Measurements from ENCODE around the gene MLXIPL.
A peak's percentile ranks its signal among the peaks of the same experiment; 100 is the strongest.
"Not testable (repeated sequence)": the region's sequence is repeated elsewhere in the genome, so short reads cannot be mapped to it uniquely, and the experiment has no call there.

The MLXIPL gene, protein sequence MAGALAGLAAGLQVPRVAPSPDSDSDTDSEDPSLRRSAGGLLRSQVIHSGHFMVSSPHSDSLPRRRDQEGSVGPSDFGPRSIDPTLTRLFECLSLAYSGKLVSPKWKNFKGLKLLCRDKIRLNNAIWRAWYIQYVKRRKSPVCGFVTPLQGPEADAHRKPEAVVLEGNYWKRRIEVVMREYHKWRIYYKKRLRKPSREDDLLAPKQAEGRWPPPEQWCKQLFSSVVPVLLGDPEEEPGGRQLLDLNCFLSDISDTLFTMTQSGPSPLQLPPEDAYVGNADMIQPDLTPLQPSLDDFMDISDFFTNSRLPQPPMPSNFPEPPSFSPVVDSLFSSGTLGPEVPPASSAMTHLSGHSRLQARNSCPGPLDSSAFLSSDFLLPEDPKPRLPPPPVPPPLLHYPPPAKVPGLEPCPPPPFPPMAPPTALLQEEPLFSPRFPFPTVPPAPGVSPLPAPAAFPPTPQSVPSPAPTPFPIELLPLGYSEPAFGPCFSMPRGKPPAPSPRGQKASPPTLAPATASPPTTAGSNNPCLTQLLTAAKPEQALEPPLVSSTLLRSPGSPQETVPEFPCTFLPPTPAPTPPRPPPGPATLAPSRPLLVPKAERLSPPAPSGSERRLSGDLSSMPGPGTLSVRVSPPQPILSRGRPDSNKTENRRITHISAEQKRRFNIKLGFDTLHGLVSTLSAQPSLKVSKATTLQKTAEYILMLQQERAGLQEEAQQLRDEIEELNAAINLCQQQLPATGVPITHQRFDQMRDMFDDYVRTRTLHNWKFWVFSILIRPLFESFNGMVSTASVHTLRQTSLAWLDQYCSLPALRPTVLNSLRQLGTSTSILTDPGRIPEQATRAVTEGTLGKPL

GRCh38 chr7:73623798-73624668, at the start of gene MLXIPL:
TSS of gene MLXIPL (minus strand) at chr7:73624522. CDS start at chr7:73624492, 30 bp downstream.
- peak; percentile 48 to 51 for DNase-seq

DNA sequence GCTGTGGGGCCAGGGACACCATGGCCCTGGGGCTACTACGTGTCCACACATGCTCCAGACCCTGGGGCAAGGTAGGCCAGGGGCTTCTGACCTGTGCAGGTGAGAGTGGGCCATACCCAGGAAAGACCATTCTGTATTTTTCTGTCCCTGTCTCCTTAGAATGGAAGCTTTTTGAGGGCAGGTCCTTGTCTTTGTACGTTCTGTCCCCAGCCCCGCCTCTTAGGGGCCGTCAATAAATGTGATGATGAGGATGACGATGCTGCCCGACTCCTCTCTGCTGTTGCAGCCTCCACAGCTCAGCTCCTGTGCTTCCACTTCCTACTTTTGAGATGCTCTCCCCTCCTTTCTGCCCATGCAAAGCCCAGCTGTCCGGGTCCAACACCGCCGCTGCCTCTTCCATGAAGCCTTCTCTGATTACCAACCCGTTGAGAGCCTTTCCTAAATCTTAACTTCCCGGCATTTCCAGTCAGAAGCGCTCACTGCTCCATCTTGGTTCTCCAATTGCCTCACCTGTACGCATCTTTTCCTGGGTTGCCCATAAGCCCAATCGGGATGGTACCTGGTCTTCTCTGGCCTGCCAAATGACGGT, 47.6 kb upstream of the MLXIPL start:
- no peak for DNase-seq

- DNase-seq: no peak
Observed at GRCh38 chr7:73671322-73671661, 47.0 kb upstream of the MLXIPL start.

DNA sequence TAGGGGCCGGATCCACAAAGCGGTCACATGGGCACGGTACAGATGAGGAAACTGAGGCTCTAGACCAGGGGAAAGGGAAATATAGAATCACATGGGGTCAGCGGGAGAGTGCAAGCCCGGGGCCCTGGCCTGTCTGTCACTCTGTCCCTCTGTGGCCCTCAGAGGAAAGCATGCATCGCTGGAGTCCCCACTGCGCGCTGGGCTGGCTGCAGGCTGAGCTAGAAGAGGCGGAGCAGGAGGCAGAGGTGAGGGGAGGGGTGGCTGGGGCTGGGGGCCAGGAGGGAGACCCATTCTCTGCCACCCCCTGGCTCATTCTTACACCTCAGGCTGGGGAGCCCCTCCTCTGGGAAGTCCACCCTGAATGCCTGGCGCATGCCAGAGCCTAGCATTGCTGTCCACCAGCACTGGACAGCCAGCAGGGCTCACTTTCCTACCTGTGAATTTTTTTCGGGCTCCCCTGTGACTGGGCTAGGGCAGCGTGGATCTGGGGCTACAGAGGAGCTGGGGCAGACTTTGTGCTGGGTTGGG, 45.6 kb upstream of the MLXIPL start:
- DNase-seq: no peak

- no peak for DNase-seq
Observed at GRCh38 chr7:73669288-73669701, 45.0 kb upstream of the MLXIPL start.

DNA sequence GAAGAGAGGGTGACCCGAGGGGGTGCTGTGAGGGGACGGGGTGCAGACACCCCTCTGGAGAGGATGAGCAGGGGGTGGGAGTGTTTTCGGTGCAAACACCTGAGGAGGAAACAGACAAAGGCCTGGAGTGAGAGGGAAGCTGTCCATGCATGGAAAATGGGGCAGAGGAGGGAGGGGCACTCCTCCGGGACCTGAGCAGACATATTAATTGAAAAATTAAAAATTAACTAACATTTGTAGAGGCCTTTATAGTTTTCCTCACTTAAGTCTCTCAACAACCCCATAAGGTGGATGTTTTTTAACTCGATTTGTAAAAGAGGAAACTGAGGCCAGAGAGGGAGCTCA, 44.5 kb upstream of the MLXIPL start:
- DNase-seq: no peak

DNA sequence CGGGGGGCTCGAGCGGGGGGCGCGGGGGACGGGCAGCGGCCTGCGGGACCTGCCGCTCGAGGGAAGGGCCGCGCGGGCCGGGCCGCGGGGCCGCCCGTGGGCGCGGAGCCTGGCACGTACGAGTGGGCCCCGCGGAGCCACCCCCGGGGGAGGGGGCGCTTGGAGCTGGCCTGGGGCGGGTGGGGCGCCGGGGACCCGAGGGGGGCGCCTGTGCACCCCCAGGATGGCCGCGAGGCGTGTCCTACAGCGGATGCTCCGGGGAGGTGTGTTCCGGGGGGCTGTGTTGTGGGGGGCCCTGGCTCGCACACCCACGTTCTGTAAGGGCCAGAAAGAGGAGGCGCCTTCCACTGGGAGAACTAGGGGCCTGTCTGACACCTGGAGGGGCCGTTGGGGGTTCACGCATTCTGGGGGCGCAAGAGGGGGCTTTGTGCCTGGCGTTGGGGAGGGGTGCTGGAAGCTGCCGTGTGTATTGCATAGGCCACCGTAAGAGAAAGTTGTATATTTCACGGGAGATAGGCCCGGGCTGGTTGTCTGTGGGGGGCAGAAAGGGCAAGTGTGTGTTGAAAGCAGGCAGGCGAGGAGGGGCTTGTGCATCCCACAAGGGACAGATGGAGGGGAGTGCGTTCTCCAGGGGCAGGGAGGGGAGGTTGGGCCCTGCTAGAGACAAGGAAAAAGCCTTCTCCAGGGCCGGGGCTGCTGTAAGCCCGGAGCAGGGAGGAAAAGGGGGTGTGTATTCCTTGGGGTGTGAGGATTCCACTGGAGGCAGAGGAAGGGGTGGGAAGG, 44.0 kb upstream of the MLXIPL start:
- peak in 1 of 2 donors; percentile 16 for DNase-seq

GRCh38 chr7:73667344-73668102, 43.2 kb upstream of the MLXIPL start, which contains the start of gene VPS37D:
TSS of gene VPS37D (plus strand) at chr7:73667831. CDS start at chr7:73667959, 128 bp downstream.
- peak; percentile 90 to 95 for DNase-seq

DNA sequence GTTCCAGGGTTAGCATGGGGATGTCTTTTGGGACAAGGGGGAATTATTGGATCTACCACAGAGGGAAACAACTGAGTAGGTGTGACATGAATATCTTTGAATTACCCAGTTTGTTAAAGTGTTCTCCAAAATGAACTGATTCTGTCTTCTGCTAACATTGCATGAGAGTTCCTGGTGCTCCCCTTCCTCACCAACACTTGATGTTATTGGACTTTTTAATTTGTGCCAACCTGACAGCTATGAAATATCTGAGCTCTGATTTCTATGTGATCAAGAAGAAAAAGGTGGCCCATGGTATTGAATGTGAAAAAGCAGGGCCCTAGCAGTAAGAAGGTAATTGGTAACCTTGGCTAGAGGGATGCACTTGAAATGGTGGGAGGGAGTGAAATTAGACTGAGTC, 38.7 kb upstream of the MLXIPL start:
- no peak for DNase-seq

DNA sequence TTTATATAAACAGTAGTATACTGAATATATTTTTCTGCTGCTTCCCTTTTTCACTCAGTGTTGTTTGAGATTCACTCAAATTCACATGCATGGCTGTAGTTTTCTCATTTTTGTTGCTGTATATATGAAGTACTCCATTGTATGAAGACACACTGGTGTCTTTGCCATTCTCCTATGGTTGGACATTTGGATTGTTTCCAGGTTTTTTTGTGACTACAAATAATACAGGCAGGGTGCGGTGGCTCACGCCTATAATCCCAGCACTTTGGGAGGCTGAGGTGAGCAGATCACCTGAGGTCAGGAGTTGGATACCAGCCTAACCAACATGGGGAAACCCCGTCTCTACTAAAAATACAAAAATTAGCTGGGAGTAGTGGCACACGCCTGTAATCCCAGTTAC, 36.3 kb upstream of the MLXIPL start:
- not testable (repeated sequence) for DNase-seq

GRCh38 chr7:73659983-73660382, 35.7 kb upstream of the MLXIPL start:
- no peak for DNase-seq

DNA sequence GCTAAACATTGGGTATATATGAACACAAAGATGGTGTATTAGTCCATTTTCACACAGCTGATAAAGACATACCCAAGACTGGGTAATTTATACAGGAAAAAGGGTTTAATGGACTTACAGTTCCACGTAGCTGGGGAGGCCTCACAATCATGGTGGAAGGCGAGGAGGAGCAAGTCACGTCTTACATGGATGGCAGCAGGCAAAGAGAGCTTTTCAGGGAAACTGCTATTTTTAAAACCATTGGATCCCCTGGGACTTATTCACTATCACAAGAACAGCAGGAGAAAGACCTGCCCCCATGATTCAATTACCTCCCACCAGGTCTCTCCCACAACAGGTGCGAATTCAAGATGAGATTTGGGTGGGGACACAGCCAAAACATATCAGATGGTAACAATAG, 31.0 kb upstream of the MLXIPL start:
- DNase-seq: not testable (repeated sequence)

GRCh38 chr7:73652541-73652949, 28.2 kb upstream of the MLXIPL start:
- no peak for DNase-seq

DNA sequence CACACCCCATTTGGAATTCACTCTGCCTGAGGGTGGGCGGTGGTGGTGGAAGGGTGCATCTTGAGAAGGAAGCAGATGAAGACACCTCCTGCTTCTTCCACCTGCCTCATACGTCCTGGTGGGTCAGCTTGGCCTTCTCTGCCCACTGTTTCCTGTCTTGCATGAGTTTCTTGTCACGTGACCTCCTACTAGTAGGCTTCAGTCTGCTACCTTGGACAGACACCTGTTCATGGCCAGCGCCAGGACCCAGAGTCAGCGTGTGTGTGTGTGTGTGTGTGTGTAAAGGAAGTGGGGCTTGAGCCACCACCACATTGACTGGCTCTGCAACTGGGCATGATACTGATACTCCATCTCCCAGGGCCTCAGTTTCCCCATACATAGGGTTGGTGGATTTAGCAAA, 26.2 kb upstream of the MLXIPL start:
- DNase-seq: no peak

DNA sequence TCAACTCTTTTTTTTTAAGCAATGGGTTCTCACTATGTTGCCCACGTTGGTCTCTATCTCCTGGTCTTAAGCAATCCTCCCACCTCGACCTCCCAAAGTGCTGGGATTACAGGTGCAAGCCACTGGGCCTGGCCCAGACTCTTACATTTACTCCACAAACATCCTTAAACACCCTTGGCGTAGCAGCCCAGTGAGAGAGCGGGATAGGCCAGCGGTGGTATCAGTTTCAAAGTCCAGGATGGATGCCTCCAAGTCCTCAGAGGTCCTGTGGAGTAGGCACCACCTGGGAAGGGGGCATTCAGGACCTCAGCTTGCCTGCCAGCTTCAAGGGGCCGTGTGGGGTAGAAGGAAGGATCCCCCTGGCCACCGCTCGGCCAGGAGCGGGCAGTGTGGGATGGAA, 25.3 kb upstream of the MLXIPL start:
- DNase-seq: no peak

DNA sequence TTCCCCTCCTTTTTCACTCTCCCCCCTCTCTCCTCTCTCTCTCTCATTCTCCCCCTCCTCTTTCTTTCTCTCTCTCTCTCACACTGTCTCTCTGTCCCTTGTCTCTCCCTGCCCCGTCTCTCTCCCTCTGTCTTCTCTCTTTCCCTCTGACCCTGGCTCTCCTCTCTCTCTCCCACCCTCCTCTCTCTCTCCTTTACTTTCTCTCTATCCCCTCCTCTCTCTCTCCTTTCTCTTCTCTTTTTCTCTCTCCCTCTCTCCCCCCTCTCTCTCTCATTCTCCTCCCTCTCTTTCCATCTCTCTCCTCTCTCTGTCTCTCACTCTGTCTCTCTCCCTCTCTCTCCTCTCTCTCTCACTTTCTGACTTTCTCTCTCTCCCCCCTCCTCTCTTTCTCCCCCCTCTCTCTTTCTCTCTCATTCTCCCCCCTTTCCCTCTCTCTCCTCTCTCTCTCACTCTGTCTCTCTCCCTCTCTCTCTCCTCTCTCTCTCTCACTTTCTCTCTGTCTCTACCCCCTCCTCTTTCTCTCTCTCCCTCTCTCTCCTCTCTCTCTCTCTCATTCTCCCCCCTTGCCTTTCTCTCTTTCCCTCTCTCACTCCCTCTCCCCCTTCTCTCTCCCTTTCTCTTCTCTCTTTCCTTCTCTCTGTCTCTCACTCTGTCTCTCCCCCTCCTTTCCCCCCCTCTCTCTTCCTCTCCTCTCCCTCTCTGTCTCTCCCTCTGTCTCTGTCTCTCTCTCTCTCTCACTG, 24.4 kb upstream of the MLXIPL start:
- DNase-seq: no peak

GRCh38 chr7:73647725-73648592, 23.6 kb upstream of the MLXIPL start:
- peak in 1 of 2 donors; percentile 39 for DNase-seq

- no peak for DNase-seq
Observed at GRCh38 chr7:73646785-73647724, 22.7 kb upstream of the MLXIPL start.
